Cardiac muscle cell (in vitro differentiated cells and primary cell): ENCODE results near the gene TMEM218. TPM values are rescaled to one million over a fixed set of nuclear protein-coding genes. Genes with fewer than 3 reads are reported as not detected.

Experiments
- DNase-seq, 2 donors: peaks; one replicate each; pipeline versions ENCODE4 v3.0.0 to v3.0.0-alpha.2; 2010 to 2017; ENCODE audit warnings: low read depth in 1 of 2, low spot score in 1 of 2
- H3K27ac ChIP-seq: fragments of 200-600 bp; sonication (generic); 2 replicates; pipeline ENCODE4 v1.5.1; 2016
- H3K27me3 ChIP-seq: fragments of 200-600 bp; sonication (generic); 2 replicates; pipeline ENCODE4 v1.6.0; 2016; ENCODE audit warnings: control low read depth
- H3K36me3 ChIP-seq: fragments of 200-600 bp; sonication (generic); 2 replicates; pipeline ENCODE4 v1.5.1; 2016; ENCODE audit warnings: control low read depth
- H3K4me1 ChIP-seq: fragments of 200-600 bp; sonication (generic); 2 replicates; pipeline ENCODE4 v1.8.1; 2017; ENCODE audit warnings: low read depth, mild to moderate bottlenecking, mixed run types
- H3K4me3 ChIP-seq: fragments of 200-600 bp; sonication (generic); 2 replicates; pipeline ENCODE4 v1.5.1; 2016; ENCODE audit warnings: mild to moderate bottlenecking
- H3K9me3 ChIP-seq: fragments of 200-600 bp; sonication (generic); 2 replicates; pipeline ENCODE4 v1.5.1; 2017; ENCODE audit warnings: low read depth, mild to moderate bottlenecking, control low read depth
- CTCF ChIP-seq: IDR thresholded peaks from 2 replicates; pipeline ENCODE4 v1.5.1; 2012; ENCODE audit warnings: low read depth, mild to moderate bottlenecking, low read length
- polyA plus RNA-seq: library from polyadenylated mRNA; unstranded; fragments of >200 nt; fragmentation: Nextera tagmentation; extraction: Ambion mirVana; gene quantifications from 2 replicates; pipeline ENCODE4 v1.2.1, GENCODE V29; 2016
- total RNA-seq: library from RNA; depleted of rRNA; stranded (reverse); fragments of >200 nt; gene quantifications from 2 replicates; pipeline ENCODE4 v1.2.3, GENCODE V29; 2016

The TMEM218 gene
- total and polyA plus RNA-seq, 2 experiments from 2014 or later: 21.3 to 33.8 TPM

GRCh38 chr11:125114518-125114917 is 3.1 kb upstream of the TMEM218 start:
- DNase-seq: no peak
- peak; percentile 12 for TF ChIP-seq CTCF

GRCh38 chr11:125112208-125112604 is 780 bp upstream of the TMEM218 start:
- no peaks in the 10 kb centered on the region for H3K27me3 ChIP-seq
- H3K36me3 ChIP-seq: no peaks in the 10 kb centered on the region
- H3K4me3 ChIP-seq: peak overlapping the region; percentile 11
- peaks cover 4% of the 10 kb centered on the region for H3K4me1 ChIP-seq
- no peak for DNase-seq
- no peaks in the 10 kb centered on the region for H3K9me3 ChIP-seq
- no peak for TF ChIP-seq CTCF
- no peak overlapping the region for H3K27ac ChIP-seq

More at GRCh38 chr11:125114518-125114917, 3.1 kb upstream of the TMEM218 start:
- Histone ChIP-seq H3K36me3 (no peaks in the 10 kb centered on the region), H3K4me1 (peaks cover 4% of the 10 kb centered on the region), H3K9me3 (no peaks in the 10 kb centered on the region), H3K27me3 (no peaks in the 10 kb centered on the region), H3K27ac (no peak overlapping the region), H3K4me3 (no peak overlapping the region)

GRCh38 chr11:125111001-125111342 is 454 bp downstream of the TMEM218 start:
- TF ChIP-seq CTCF: no peak
- DNase-seq: peak in 1 of 2 donors; percentile 36
- Histone ChIP-seq H3K27me3 (no peaks in the 10 kb centered on the region), H3K36me3 (no peaks in the 10 kb centered on the region), H3K9me3 (no peaks in the 10 kb centered on the region), H3K4me3 (peak overlapping the region; percentile 57), H3K4me1 (peaks cover 4% of the 10 kb centered on the region), H3K27ac (peak overlapping the region; percentile 68)

GRCh38 chr11:125110506-125110905 is 920 bp downstream of the TMEM218 start:
- H3K9me3 ChIP-seq: no peaks in the 10 kb centered on the region
- no peak for TF ChIP-seq CTCF

GRCh38 chr11:125108469-125108868 is 3.0 kb downstream of the TMEM218 start:
- TF ChIP-seq CTCF: no peak
- DNase-seq: no peak
- Histone ChIP-seq H3K9me3 (no peaks in the 10 kb centered on the region), H3K36me3 (no peaks in the 10 kb centered on the region), H3K4me1 (peaks cover 4% of the 10 kb centered on the region), H3K27ac (no peak overlapping the region), H3K27me3 (no peaks in the 10 kb centered on the region), H3K4me3 (no peak overlapping the region)

More at GRCh38 chr11:125110506-125110905, 920 bp downstream of the TMEM218 start:
- no peaks in the 10 kb centered on the region for H3K36me3 ChIP-seq
- peaks cover 4% of the 10 kb centered on the region for H3K4me1 ChIP-seq
- no peak for DNase-seq
- H3K27me3 ChIP-seq: no peaks in the 10 kb centered on the region
- H3K27ac ChIP-seq: peak overlapping the region; percentile 68
- peak overlapping the region; percentile 57 for H3K4me3 ChIP-seq

- no peaks in the 10 kb centered on the region for H3K27me3 ChIP-seq
- no peak overlapping the region for H3K27ac ChIP-seq
- H3K36me3 ChIP-seq: no peaks in the 10 kb centered on the region
- peak in 1 of 2 donors; percentile 13 for DNase-seq
- no peak for TF ChIP-seq CTCF
- H3K9me3 ChIP-seq: no peaks in the 10 kb centered on the region
- H3K4me1 ChIP-seq: peaks cover 15% of the 10 kb centered on the region
- H3K4me3 ChIP-seq: no peak overlapping the region
Measured at GRCh38 chr11:125105926-125106325, 5.5 kb downstream of the TMEM218 start.
